H9 (cell line): ENCODE measurements around the gene ASPRV1. TPM values are rescaled to one million over a fixed set of nuclear protein-coding genes. Genes with fewer than 3 reads are reported as not detected.

Source experiments
- DNase-seq: peaks from one replicate; pipeline ENCODE4 v3.0.0-alpha.2; 2017
- H2AFZ ChIP-seq: one replicate; pipeline ENCODE4 v1.6.1; 2013; ENCODE audit warnings: mild to moderate bottlenecking, low read length, control low read depth, moderate library complexity
- H2AK5ac ChIP-seq: 2 replicates; pipeline ENCODE4 v1.6.1; 2013; ENCODE audit warnings: low read length, control low read depth, mixed read lengths; ENCODE audit not compliant: insufficient read length
- H2BK120ac ChIP-seq: one replicate; pipeline ENCODE4 v1.6.1; 2013; ENCODE audit warnings: low read depth, mild to moderate bottlenecking, low read length, control low read depth, inconsistent platforms; ENCODE audit not compliant: poor library complexity, severe bottlenecking
- H2BK12ac ChIP-seq: 2 replicates; pipeline ENCODE4 v1.6.1; 2013; ENCODE audit warnings: low read length, control low read depth, mixed read lengths, low read depth; ENCODE audit not compliant: insufficient read length
- H2BK15ac ChIP-seq: 2 replicates; pipeline ENCODE4 v1.6.1; 2013; ENCODE audit warnings: low read depth, low read length, control low read depth
- H2BK20ac ChIP-seq: one replicate; pipeline ENCODE4 v1.6.1; 2013; ENCODE audit warnings: low read depth, mild to moderate bottlenecking, low read length, control low read depth, inconsistent platforms; ENCODE audit not compliant: poor library complexity, severe bottlenecking
- H2BK5ac ChIP-seq: 2 replicates; pipeline ENCODE4 v1.6.1; 2013; ENCODE audit warnings: low read length, control low read depth, mixed read lengths; ENCODE audit not compliant: insufficient read length
- H3K14ac ChIP-seq: 2 replicates; pipeline ENCODE4 v1.6.1; 2013; ENCODE audit warnings: low read length, control low read depth; ENCODE audit not compliant: insufficient read depth
- H3K18ac ChIP-seq: 2 replicates; pipeline ENCODE4 v1.6.1; 2013; ENCODE audit warnings: low read depth, mild to moderate bottlenecking, mixed read lengths, low read length, control low read depth; ENCODE audit not compliant: insufficient read length
- H3K23ac ChIP-seq: 2 replicates; pipeline ENCODE4 v1.6.1; 2013; ENCODE audit warnings: low read length, control low read depth, mixed read lengths, low read depth; ENCODE audit not compliant: insufficient read length
- H3K23me2 ChIP-seq: 2 replicates; pipeline ENCODE4 v1.6.1; 2013; ENCODE audit warnings: low read depth, mild to moderate bottlenecking, mixed read lengths, low read length, control low read depth; ENCODE audit not compliant: insufficient read length, poor library complexity, severe bottlenecking
- H3K27ac ChIP-seq: 2 replicates; pipeline ENCODE4 v1.5.1; 2013; ENCODE audit warnings: low read length, control low read depth, mixed read lengths, low read depth; ENCODE audit not compliant: insufficient read length
- H3K27me3 ChIP-seq: 2 replicates; pipeline ENCODE4 v1.6.1; 2013; ENCODE audit warnings: low read length, control low read depth, inconsistent platforms; ENCODE audit not compliant: insufficient read depth
- H3K4ac ChIP-seq: 2 replicates; pipeline ENCODE4 v1.6.1; 2013; ENCODE audit warnings: low read depth, mild to moderate bottlenecking, control low read depth, inconsistent platforms, low read length, moderate library complexity
- H3K4me1 ChIP-seq: 2 replicates; pipeline ENCODE4 v1.6.1; 2013; ENCODE audit warnings: low read length, control low read depth, inconsistent platforms; ENCODE audit not compliant: insufficient read depth
- H3K4me2 ChIP-seq: 2 replicates; pipeline ENCODE4 v1.6.1; 2013; ENCODE audit warnings: low read length, control low read depth, mixed read lengths; ENCODE audit not compliant: insufficient read length, insufficient read depth
- H3K56ac ChIP-seq: 2 replicates; pipeline ENCODE4 v1.6.1; 2013; ENCODE audit warnings: low read depth, mild to moderate bottlenecking, mixed read lengths, low read length, control low read depth; ENCODE audit not compliant: insufficient read length
- H3K79me1 ChIP-seq: 2 replicates; pipeline ENCODE4 v1.6.1; 2013; ENCODE audit warnings: low read depth, mild to moderate bottlenecking, moderate library complexity, low read length, control low read depth, inconsistent platforms; ENCODE audit not compliant: insufficient read depth, poor library complexity, severe bottlenecking
- H3K79me2 ChIP-seq: 2 replicates; pipeline ENCODE4 v1.6.1; 2013; ENCODE audit warnings: low read length, control low read depth, inconsistent platforms; ENCODE audit not compliant: insufficient read depth
- H3K9ac ChIP-seq: 2 replicates; pipeline ENCODE4 v1.6.1; 2013; ENCODE audit warnings: low read length, control low read depth, mixed read lengths; ENCODE audit not compliant: insufficient read length; ENCODE audit errors: extremely low read depth
- H3K9me3 ChIP-seq: one replicate; pipeline ENCODE4 v1.6.1; 2013; ENCODE audit warnings: low read depth, low read length, inconsistent platforms; ENCODE audit not compliant: control insufficient read depth
- H3T11ph ChIP-seq: one replicate; pipeline ENCODE4 v1.6.1; 2013; ENCODE audit warnings: mild to moderate bottlenecking, low read length, control low read depth, inconsistent platforms
- H4K20me1 ChIP-seq: one replicate; pipeline ENCODE4 v1.6.1; 2013; ENCODE audit not compliant: control insufficient read depth, insufficient read length, insufficient read depth
- H4K5ac ChIP-seq: 2 replicates; pipeline ENCODE4 v1.6.1; 2013; ENCODE audit warnings: low read depth, mild to moderate bottlenecking, mixed read lengths, low read length, control low read depth; ENCODE audit not compliant: insufficient read length
- H4K8ac ChIP-seq: replicated peaks from 2 replicates; pipeline ENCODE4 v1.6.1; 2013; ENCODE audit warnings: low read length, control low read depth, mixed read lengths, low read depth; ENCODE audit not compliant: insufficient read length
- H4K91ac ChIP-seq: 2 replicates; pipeline ENCODE4 v1.6.1; 2013; ENCODE audit warnings: low read depth, mild to moderate bottlenecking, moderate library complexity, mixed read lengths, low read length, control low read depth; ENCODE audit not compliant: insufficient read length
- H3K27ac Mint-ChIP-seq, 3 experiments: 2 replicates in 2 of 3; 3 replicates in 1 of 3; pipeline ENCODE4 v1.8.0; 2020 to 2021; ENCODE audit warnings: mixed read lengths in 3 of 3, mild to moderate bottlenecking in 1 of 3, moderate library complexity in 1 of 3
- H3K27me3 Mint-ChIP-seq: 2 replicates; pipeline ENCODE4 v1.8.0; 2021; ENCODE audit warnings: low read depth, mild to moderate bottlenecking, moderate library complexity, mixed read lengths
- H3K36me3 Mint-ChIP-seq, 3 experiments: 2 replicates in 2 of 3; 3 replicates in 1 of 3; pipeline ENCODE4 v1.8.0; 2020 to 2021; ENCODE audit warnings: low read depth in 3 of 3, mixed read lengths in 3 of 3; ENCODE audit not compliant: insufficient read depth in 1 of 3
- H3K4me1 Mint-ChIP-seq, 2 experiments: 2 replicates each; pipeline ENCODE4 v1.8.0; 2020; ENCODE audit warnings: mixed read lengths in 2 of 2
- H3K4me3 Mint-ChIP-seq, 2 experiments: 2 replicates in 1 of 2; 3 replicates in 1 of 2; pipeline ENCODE4 v1.8.0; 2020 to 2021; ENCODE audit warnings: mild to moderate bottlenecking in 2 of 2, mixed read lengths in 2 of 2, moderate library complexity in 1 of 2
- H3K9me3 Mint-ChIP-seq, 2 experiments: 2 replicates in 1 of 2; 3 replicates in 1 of 2; pipeline ENCODE4 v1.8.0; 2020; ENCODE audit warnings: mild to moderate bottlenecking in 2 of 2, mixed read lengths in 2 of 2, moderate library complexity in 1 of 2
- WGBS: extraction: QIAGEN DNeasy Blood & Tissue Kit; methylation state at CpG from one replicate; pipeline ENCODE4 v1.1.7; 2013; ENCODE audit warnings: missing lambda C conversion rate, low lambda C conversion rate, mixed read lengths; ENCODE audit not compliant: insufficient read length; ENCODE audit errors: extremely low coverage; 5-methylcytosine and 5-hydroxymethylcytosine counted together
- total RNA-seq: library from RNA; stranded (reverse); gene quantifications from 2 replicates; pipeline ENCODE4 v1.2.1, GENCODE V29; 2021
- TF ChIP-seq, protein P1 (sequence below): fragments of 200-600 bp; sonication (generic); conservative IDR thresholded peaks from 3 replicates; pipeline ENCODE4 v1.8.0; 2021; ENCODE audit warnings: antibody characterized with exemption, mild to moderate bottlenecking

The ASPRV1 gene
- total RNA-seq, 1 experiment from 2014 or later, result 0.57 TPM

DNA sequence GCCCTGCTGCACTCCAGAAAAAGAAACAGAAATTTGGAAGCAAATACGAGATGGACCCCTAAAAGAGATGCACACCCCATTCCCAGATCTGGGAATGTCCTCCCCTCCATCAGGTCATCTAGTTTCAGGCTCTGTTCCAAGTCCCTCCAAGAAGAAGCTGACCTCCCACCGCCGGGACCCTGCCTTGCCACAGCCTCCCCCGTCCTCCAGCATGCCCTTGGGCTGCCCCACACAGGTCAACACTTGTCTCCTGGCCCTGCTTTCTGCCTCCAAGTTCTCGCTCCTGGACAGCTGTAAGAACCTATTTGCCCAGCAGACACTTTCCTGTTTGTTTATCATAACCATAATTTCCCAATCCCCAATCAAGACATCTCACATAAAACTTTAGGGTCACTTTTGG is 2.0 kb downstream of the ASPRV1 start:
- Mint-ChIP-seq H3K9me3 (no peaks in the 10 kb centered on the region), H3K27ac (no peak overlapping the region; a peak in 1 of 7 replicates), H3K4me3 (no peak overlapping the region), H3K27me3 (peaks cover 12% of the 10 kb centered on the region), H3K4me1 (peaks cover 11 to 14% of the 10 kb centered on the region in 2 experiments), H3K36me3 (no peaks in the 10 kb centered on the region)
- no peaks in the 10 kb centered on the region for H3K23me2 ChIP-seq
- no peak overlapping the region for H2BK15ac ChIP-seq
- no peak overlapping the region for H2AFZ ChIP-seq
- no peak overlapping the region for H3K18ac ChIP-seq
- no peak overlapping the region for H4K5ac ChIP-seq
- H3K56ac ChIP-seq, result no peak overlapping the region
- H4K91ac ChIP-seq, result no peak overlapping the region
- no peak overlapping the region for H3K27ac ChIP-seq
- no peak overlapping the region for H4K8ac ChIP-seq
- H3K9me3 ChIP-seq, result no peaks in the 10 kb centered on the region
- H2AK5ac ChIP-seq, result no peak overlapping the region
- no peaks in the 10 kb centered on the region for H3K27me3 ChIP-seq
- TF ChIP-seq, protein P1, sequence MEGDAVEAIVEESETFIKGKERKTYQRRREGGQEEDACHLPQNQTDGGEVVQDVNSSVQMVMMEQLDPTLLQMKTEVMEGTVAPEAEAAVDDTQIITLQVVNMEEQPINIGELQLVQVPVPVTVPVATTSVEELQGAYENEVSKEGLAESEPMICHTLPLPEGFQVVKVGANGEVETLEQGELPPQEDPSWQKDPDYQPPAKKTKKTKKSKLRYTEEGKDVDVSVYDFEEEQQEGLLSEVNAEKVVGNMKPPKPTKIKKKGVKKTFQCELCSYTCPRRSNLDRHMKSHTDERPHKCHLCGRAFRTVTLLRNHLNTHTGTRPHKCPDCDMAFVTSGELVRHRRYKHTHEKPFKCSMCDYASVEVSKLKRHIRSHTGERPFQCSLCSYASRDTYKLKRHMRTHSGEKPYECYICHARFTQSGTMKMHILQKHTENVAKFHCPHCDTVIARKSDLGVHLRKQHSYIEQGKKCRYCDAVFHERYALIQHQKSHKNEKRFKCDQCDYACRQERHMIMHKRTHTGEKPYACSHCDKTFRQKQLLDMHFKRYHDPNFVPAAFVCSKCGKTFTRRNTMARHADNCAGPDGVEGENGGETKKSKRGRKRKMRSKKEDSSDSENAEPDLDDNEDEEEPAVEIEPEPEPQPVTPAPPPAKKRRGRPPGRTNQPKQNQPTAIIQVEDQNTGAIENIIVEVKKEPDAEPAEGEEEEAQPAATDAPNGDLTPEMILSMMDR, result no peak
- H3K79me1 ChIP-seq, result no peaks in the 10 kb centered on the region
- no peak overlapping the region for H3K23ac ChIP-seq
- H3K4me2 ChIP-seq, result no peak overlapping the region
- no peak overlapping the region for H2BK12ac ChIP-seq
- H3K4ac ChIP-seq, result no peak overlapping the region
- H3K14ac ChIP-seq, result no peak overlapping the region
- no peaks in the 10 kb centered on the region; the same call in 1 of the 2 replicates for H3K4me1 ChIP-seq
- no peak overlapping the region for H3K9ac ChIP-seq
- H2BK120ac ChIP-seq, result no peak overlapping the region
- no peak overlapping the region for H2BK20ac ChIP-seq
- no peaks in the 10 kb centered on the region for H4K20me1 ChIP-seq
- no peak overlapping the region for H3T11ph ChIP-seq
- no peak overlapping the region for H2BK5ac ChIP-seq
- no peak for DNase-seq
- no CpG with 5 or more reads among the region's 5 CpGs for WGBS
- H3K79me2 ChIP-seq, result no peaks in the 10 kb centered on the region
